Motor neuron (in vitro differentiated cells): ENCODE measurements around the gene TRMT10B. TPM values are rescaled to one million over a fixed set of nuclear protein-coding genes. Genes with fewer than 3 reads are reported as not detected.

Experiments used
- ATAC-seq, 8 experiments: fragments of 200-7000 bp; cut with Tn5 transposase; replicated peaks in 6 of 8; 2 replicates each; pipeline ENCODE4 v1.8.0; 2021; ENCODE audit warnings: mild to moderate bottlenecking in 8 of 8, moderate library complexity in 8 of 8
- H3K27ac ChIP-seq, 2 donors: fragments of 250-450 bp; sonication (Bioruptor Pico); 2 replicates each; pipeline ENCODE4 v1.9.0; 2021; ENCODE audit warnings: antibody characterized with exemption in 2 of 2, mild to moderate bottlenecking in 2 of 2, moderate library complexity in 1 of 2
- H3K4me1 ChIP-seq, 2 donors: fragments of 250-450 bp; sonication (Bioruptor Pico); replicated peaks in 1 of 2; 2 replicates each; pipeline ENCODE4 v1.6.1; 2021; ENCODE audit warnings: antibody characterized with exemption in 2 of 2, mild to moderate bottlenecking in 2 of 2, moderate library complexity in 1 of 2
- H3K4me3 ChIP-seq, 5 donors: fragments of 250-450 bp; sonication (Bioruptor Pico); 2 replicates each; pipeline ENCODE4 v1.9.0; 2021; ENCODE audit warnings: antibody characterized with exemption in 5 of 5, mild to moderate bottlenecking in 5 of 5, moderate library complexity in 4 of 5
- WGBS, 10 experiments: fragments of 450-650 bp; shearing (Covaris generic); methylation state at CpG; one replicate each; pipeline ENCODE4 v1.0.0; 2022; 5-methylcytosine and 5-hydroxymethylcytosine counted together
- in situ Hi-C, 9 experiments: fragments of 400-800 bp; cut with MboI; loops; one replicate each; pipeline ENCODE4 v1.15.0; 2021; ENCODE audit warnings: low sequenced_read_pairs in 9 of 9, low pct_unique_long_range_greater_than_20kb in 2 of 9; ENCODE audit not compliant: unreplicated experiment in 9 of 9
- total RNA-seq, 8 experiments: library from RNA; unstranded; fragments of 300-600 nt; gene quantifications; 2 replicates each; pipeline versions ENCODE4 v1.2.3 to v1.2.4, GENCODE V29; 2022

Gene TRMT10B
- total RNA-seq, result 10 to 100 TPM in 4 of 8 experiments, 1 to 10 TPM in 4; 8.2 to 14.0 (median 10.8) TPM

- in situ Hi-C loops, result loop anchor here in 1 of 9 experiments (25.0 kb wide), 1 partner anchor 166 kb away; the partner anchor contains the start of genes FBXO10 and TOMM5
- no peak within 1 kb of the TSS for H3K27ac ChIP-seq
- H3K4me1 ChIP-seq, result peaks cover 2 to 4% of the 10 kb centered on the region in 2 donors
- peak; percentile 93 to 98 (median 95) for ATAC-seq
- H3K4me3 ChIP-seq, result peak within 1 kb of the TSS; percentile 56 to 92 (median 74)
- WGBS, 10 experiments, result 0 to 100% (median 20%) methylated on average over 1 to 9 of the region's 40 CpGs; no CpG with 5 or more reads in 3 of the 10 experiments
Measured at GRCh38 chr9:37753489-37754190, at the start of gene TRMT10B. TSS of gene TRMT10B (plus strand) at chr9:37753805. CDS start at chr9:37761932, 8,127 bp downstream.

- Histone ChIP-seq H3K4me1 (no peaks in the 10 kb centered on the region), H3K27ac (no peak overlapping the region), H3K4me3 (no peak overlapping the region)
- in situ Hi-C loops, result no loop called here
- WGBS, 10 experiments, result 64 to 100% (median 77%) methylated on average over 1 to 3 of the region's 3 CpGs; no CpG with 5 or more reads in 2 of the 10 experiments
- ATAC-seq, result no peak
Measured at GRCh38 chr9:37705787-37706186, 47.8 kb upstream of the TRMT10B start.

- in situ Hi-C loops, result no loop called here
- H3K4me1 ChIP-seq, result no peaks in the 10 kb centered on the region
- no peak overlapping the region for H3K4me3 ChIP-seq
- 52 to 90% (median 80%) methylated on average over 1 to 3 of the region's 3 CpGs for WGBS, 10 experiments
- H3K27ac ChIP-seq, result no peak overlapping the region
- ATAC-seq, result no peak
Measured at GRCh38 chr9:37706290-37706689, 47.3 kb upstream of the TRMT10B start.

DNA sequence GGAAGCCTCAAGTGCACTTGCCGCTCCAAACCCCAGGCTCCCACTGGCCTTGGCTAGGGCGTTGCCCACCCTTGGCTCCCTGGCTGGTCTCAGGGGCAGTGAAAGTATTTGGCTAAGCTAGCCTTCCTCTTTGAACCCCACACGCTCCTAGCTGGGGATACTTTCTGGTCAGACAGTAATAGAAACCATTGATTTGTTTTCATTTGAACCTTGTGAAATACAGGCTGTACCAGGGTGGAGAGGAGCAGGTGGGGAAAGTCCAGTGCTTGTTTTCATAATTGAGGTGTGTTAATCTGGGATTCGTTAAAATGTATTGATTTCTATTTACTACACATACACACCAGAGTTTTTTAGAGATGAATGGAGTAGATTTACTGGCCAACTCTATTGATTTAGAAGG, 45.9 kb upstream of the TRMT10B start:
- 33 to 95% (median 67%) methylated on average over 1 to 4 of the region's 4 CpGs; no CpG with 5 or more reads in 4 of the 10 experiments for WGBS, 10 experiments
- in situ Hi-C loops, result no loop called here
- Histone ChIP-seq H3K4me3 (no peak overlapping the region), H3K4me1 (no peaks in the 10 kb centered on the region), H3K27ac (no peak overlapping the region)
- no peak for ATAC-seq

DNA sequence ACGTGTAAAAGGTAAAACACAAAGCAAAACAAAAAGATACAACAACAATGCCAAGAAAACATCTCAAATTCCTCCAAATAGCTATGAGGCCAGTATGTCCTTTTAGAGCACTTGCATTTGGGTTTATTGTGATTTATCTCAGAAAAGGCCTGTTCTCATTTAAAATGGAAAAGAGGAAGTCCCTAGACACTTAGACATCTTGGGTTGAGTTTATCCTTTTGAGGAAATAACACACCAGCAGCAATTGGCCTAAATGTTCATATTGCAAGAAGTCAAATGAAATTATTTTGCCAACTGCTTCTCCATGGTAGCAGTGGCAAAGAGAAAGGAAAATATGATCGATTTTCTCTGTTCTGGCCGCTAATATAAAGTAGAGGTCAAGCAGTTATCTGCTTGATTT, 43.6 kb upstream of the TRMT10B start:
- Histone ChIP-seq H3K4me3 (no peak overlapping the region), H3K4me1 (no peaks in the 10 kb centered on the region), H3K27ac (no peak overlapping the region)
- 40 to 100% (median 89%) methylated on average over 1 to 3 of the region's 3 CpGs for WGBS, 10 experiments
- in situ Hi-C loops, result no loop called here
- ATAC-seq, result no peak

GRCh38 chr9:37715260-37715659, 38.3 kb upstream of the TRMT10B start:
- in situ Hi-C loops, result no loop called here
- 28 to 65% (median 56%) methylated on average over 1 to 4 of the region's 4 CpGs; no CpG with 5 or more reads in 2 of the 10 experiments for WGBS, 10 experiments
- ATAC-seq, result no peak
- H3K27ac ChIP-seq, result no peak overlapping the region
- H3K4me3 ChIP-seq, result no peak overlapping the region
- no peaks in the 10 kb centered on the region for H3K4me1 ChIP-seq

- H3K27ac ChIP-seq, result no peak overlapping the region
- in situ Hi-C loops, result no loop called here
- no peak for ATAC-seq
- no peak overlapping the region for H3K4me3 ChIP-seq
- 25 to 100% (median 86%) methylated on average over 1 to 5 of the region's 5 CpGs for WGBS, 10 experiments
- no peaks in the 10 kb centered on the region for H3K4me1 ChIP-seq
Measured at GRCh38 chr9:37715991-37716505, 37.6 kb upstream of the TRMT10B start.

DNA sequence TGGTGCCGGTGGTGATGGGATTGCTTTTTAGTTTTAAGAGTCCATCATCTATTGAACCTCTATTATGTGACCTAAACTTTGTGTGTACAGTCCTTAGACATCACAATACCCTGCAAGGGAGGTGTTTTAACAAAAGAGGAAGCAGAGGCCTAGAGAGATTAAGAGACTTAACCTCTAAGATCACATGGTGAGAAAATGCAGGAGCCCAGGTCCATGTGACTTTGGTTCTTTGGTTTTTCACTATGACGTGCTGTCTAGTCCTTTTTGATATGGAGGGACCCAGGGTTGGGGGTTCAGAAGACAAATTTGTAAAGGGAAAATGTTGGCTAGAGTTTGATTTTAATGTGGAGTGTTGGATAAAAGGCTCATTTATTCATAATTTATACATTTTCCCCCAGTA, 34.1 kb upstream of the TRMT10B start:
- in situ Hi-C loops, result no loop called here
- no peak overlapping the region for H3K27ac ChIP-seq
- 40 to 100% (median 86%) methylated on average over 1 to 2 of the region's 2 CpGs; no CpG with 5 or more reads in 5 of the 10 experiments for WGBS, 10 experiments
- no peak for ATAC-seq
- H3K4me3 ChIP-seq, result no peak overlapping the region
- no peaks in the 10 kb centered on the region for H3K4me1 ChIP-seq

GRCh38 chr9:37727013-37727412, 26.6 kb upstream of the TRMT10B start:
- H3K27ac ChIP-seq, result no peak overlapping the region
- in situ Hi-C loops, result no loop called here
- peaks cover 0 to 4% of the 10 kb centered on the region in 2 donors for H3K4me1 ChIP-seq
- no peak overlapping the region for H3K4me3 ChIP-seq
- peak in 1 of 8 experiments; percentile 39 for ATAC-seq
- WGBS, 10 experiments, result 20 to 100% (median 93%) methylated on average over 1 to 5 of the region's 5 CpGs; no CpG with 5 or more reads in 1 of the 10 experiments

- 71 to 100% (median 90%) methylated on average over 1 to 7 of the region's 9 CpGs; no CpG with 5 or more reads in 3 of the 10 experiments for WGBS, 10 experiments
- no peak overlapping the region for H3K4me3 ChIP-seq
- ATAC-seq, result no peak
Measured at GRCh38 chr9:37729499-37729898, 24.1 kb upstream of the TRMT10B start.

GRCh38 chr9:37730256-37730655, 23.3 kb upstream of the TRMT10B start:
- Histone ChIP-seq H3K4me3 (no peak overlapping the region), H3K27ac (no peak overlapping the region), H3K4me1 (peaks cover 0 to 4% of the 10 kb centered on the region in 2 donors)
- ATAC-seq, result no peak
- in situ Hi-C loops, result loop anchor here in 1 of 9 experiments (10.0 kb wide), 1 partner anchor 55 kb away; no protein-coding TSS in a partner anchor
- 0 to 89% (median 71%) methylated on average over 1 to 3 of the region's 3 CpGs; no CpG with 5 or more reads in 3 of the 10 experiments for WGBS, 10 experiments

More at GRCh38 chr9:37729499-37729898, 24.1 kb upstream of the TRMT10B start:
- in situ Hi-C loops, result no loop called here
- Histone ChIP-seq H3K4me1 (peaks cover 0 to 4% of the 10 kb centered on the region in 2 donors), H3K27ac (no peak overlapping the region)

GRCh38 chr9:37730839-37731238, 22.8 kb upstream of the TRMT10B start:
- Histone ChIP-seq H3K4me3 (no peak overlapping the region), H3K4me1 (peaks cover 0 to 4% of the 10 kb centered on the region in 2 donors), H3K27ac (no peak overlapping the region)
- no peak for ATAC-seq
- 0 to 86% (median 40%) methylated on average over 1 to 4 of the region's 5 CpGs; no CpG with 5 or more reads in 2 of the 10 experiments for WGBS, 10 experiments
- in situ Hi-C loops, result loop anchor here in 1 of 9 experiments (10.0 kb wide), 1 partner anchor 56 kb away; no protein-coding TSS in a partner anchor

- H3K4me3 ChIP-seq, result no peak overlapping the region
- peaks cover 0 to 4% of the 10 kb centered on the region in 2 donors for H3K4me1 ChIP-seq
- ATAC-seq, result peak in 1 of 8 experiments; percentile 19
- WGBS, 10 experiments, result 28 to 100% (median 81%) methylated on average over 1 to 7 of the region's 10 CpGs; no CpG with 5 or more reads in 3 of the 10 experiments
- no peak overlapping the region for H3K27ac ChIP-seq
- in situ Hi-C loops, result loop anchor here in 1 of 9 experiments (10.0 kb wide), 1 partner anchor 57 kb away; no protein-coding TSS in a partner anchor
Measured at GRCh38 chr9:37732086-37732741, 21.4 kb upstream of the TRMT10B start.
